AG09309 (cell line): ENCODE data around the gene BUD13.

Source experiments
- DNase-seq: peaks from one replicate; pipeline ENCODE4 v3.0.0-alpha.2; 2010; ENCODE audit warnings: low read depth
- H3K4me3 ChIP-seq: 2 replicates; pipeline ENCODE4 v1.5.1; 2011; ENCODE audit warnings: mild to moderate bottlenecking, low read depth, low read length, moderate library complexity; ENCODE audit not compliant: control insufficient read depth
- CTCF ChIP-seq: IDR thresholded peaks from 2 replicates; pipeline ENCODE4 v1.5.1; 2011; ENCODE audit warnings: mild to moderate bottlenecking, low read depth, low read length, inconsistent platforms; ENCODE audit not compliant: insufficient read depth, control insufficient read depth; ENCODE audit errors: missing control alignments

Gene BUD13

GRCh38 chr11:116721988-116722387, 50.8 kb downstream of the BUD13 start:
- no peak for TF ChIP-seq CTCF
- no peak overlapping the region for H3K4me3 ChIP-seq
- no peak for DNase-seq

GRCh38 chr11:116720895-116721294, 51.9 kb downstream of the BUD13 start:
- DNase-seq: no peak
- no peak overlapping the region for H3K4me3 ChIP-seq
- TF ChIP-seq CTCF: no peak

GRCh38 chr11:116718955-116719501, 53.8 kb downstream of the BUD13 start:
- TF ChIP-seq CTCF: no peak
- DNase-seq: no peak
- H3K4me3 ChIP-seq: no peak overlapping the region

- TF ChIP-seq CTCF: no peak
- no peak overlapping the region for H3K4me3 ChIP-seq
- no peak for DNase-seq
Observed at GRCh38 chr11:116716621-116717020, 56.2 kb downstream of the BUD13 start.

- no peak overlapping the region for H3K4me3 ChIP-seq
- TF ChIP-seq CTCF: no peak
- DNase-seq: no peak
Observed at GRCh38 chr11:116715383-116715782, 57.4 kb downstream of the BUD13 start.

- TF ChIP-seq CTCF: no peak
Observed at GRCh38 chr11:116714902-116715301, 57.9 kb downstream of the BUD13 start.

GRCh38 chr11:116712428-116712827, 60.4 kb downstream of the BUD13 start:
- TF ChIP-seq CTCF: no peak
- no peak for DNase-seq
- no peak overlapping the region for H3K4me3 ChIP-seq

More at GRCh38 chr11:116714902-116715301, 57.9 kb downstream of the BUD13 start:
- no peak for DNase-seq
- H3K4me3 ChIP-seq: no peak overlapping the region
